Lower leg skin (tissue), 3 donors: ENCODE measurements around the gene PACRG.

Source experiments
- CTCF ChIP-seq, 3 donors: fragments of 450-650 bp; IDR thresholded peaks; one replicate each; pipeline ENCODE4 v1.5.1; 2016; ENCODE audit warnings: antibody characterized with exemption in 3 of 3, mild to moderate bottlenecking in 3 of 3, moderate library complexity in 2 of 3
- POLR2A ChIP-seq, 2 donors: fragments of 450-650 bp; IDR thresholded peaks; one replicate each; pipeline ENCODE4 v1.6.1; 2016 to 2017; ENCODE audit warnings: antibody characterized with exemption in 2 of 2, mild to moderate bottlenecking in 1 of 2, moderate library complexity in 1 of 2

GRCh38 chr6:163327165-163327880 lies 599.5 kb downstream of the PACRG start:
- no peak for TF ChIP-seq CTCF (IDR thresholded peaks at IDR 0.05)
- TF ChIP-seq POLR2A (IDR thresholded peaks at IDR 0.05), result no peak
